Activated CD8-positive, alpha-beta T cell treated with anti-CD3 and anti-CD28 coated beads for 36 hours (primary cell): Measurements from ENCODE around the gene DUSP22. TPM values are rescaled to one million over a fixed set of nuclear protein-coding genes. Genes with fewer than 3 reads are reported as not detected.
"Not testable (repeated sequence)": the region's sequence is repeated elsewhere in the genome, so short reads cannot be mapped to it uniquely, and the experiment has no call there.

Experiments
- ATAC-seq: fragments of 200-7000 bp; cut with Tn5 transposase; one replicate; pipeline ENCODE4 v1.10.0; 2021; ENCODE audit warnings: mild to moderate bottlenecking, moderate library complexity
- CTCF ChIA-PET: fragments of 350-600 bp; sonication (Branson Sonifier 250); formaldehyde crosslinking; loops from one replicate; lab custom pipeline; 2021; ENCODE audit warnings: antibody characterized with exemption; lab: Charles Lee
- POLR2A ChIA-PET: fragments of 350-600 bp; sonication (Branson Sonifier 250); formaldehyde crosslinking; loops from one replicate; lab custom pipeline; 2021; ENCODE audit warnings: antibody characterized with exemption; lab: Charles Lee
- DNase-seq: peaks from one replicate; pipeline ENCODE4 v3.0.0-alpha.2; 2020
- H3K27ac Mint-ChIP-seq: one replicate; pipeline ENCODE4 v1.8.0; 2021; ENCODE audit warnings: mild to moderate bottlenecking, mixed read lengths
- H3K27me3 Mint-ChIP-seq: one replicate; pipeline ENCODE4 v1.8.0; 2021; ENCODE audit warnings: mixed read lengths
- H3K36me3 Mint-ChIP-seq: one replicate; pipeline ENCODE4 v1.8.0; 2021; ENCODE audit warnings: low read depth, mixed read lengths
- H3K4me1 Mint-ChIP-seq: one replicate; pipeline ENCODE4 v1.8.0; 2021; ENCODE audit warnings: low read depth, mixed read lengths
- H3K4me3 Mint-ChIP-seq: one replicate; pipeline ENCODE4 v1.8.0; 2021; ENCODE audit warnings: mild to moderate bottlenecking, moderate library complexity, mixed read lengths
- H3K9me3 Mint-ChIP-seq: one replicate; pipeline ENCODE4 v1.8.0; 2021; ENCODE audit warnings: mixed read lengths
- CTCF ChIP-seq: fragments of 200-600 bp; IDR thresholded peaks from one replicate; pipeline ENCODE4 v1.8.0; 2022; ENCODE audit warnings: antibody characterized with exemption, mild to moderate bottlenecking
- intact Hi-C: fragments of 100-400 bp; cut with micrococcal nuclease; formaldehyde crosslinking; loops from one replicate; pipeline ENCODE4 v1.10.0; 2022
- total RNA-seq, 2 experiments: library from RNA; stranded (reverse); gene quantifications; one replicate each; pipeline ENCODE4 v1.2.3, GENCODE V29; 2021

The DUSP22 gene
- total RNA-seq, 2 experiments from 2014 or later: 32.5 to 34.2 TPM

- Mint-ChIP-seq H3K9me3 (no peaks in the 10 kb centered on the region), H3K27ac (no peak overlapping the region), H3K36me3 (no peaks in the 10 kb centered on the region), H3K4me3 (no peak overlapping the region), H3K4me1 (peaks cover 8% of the 10 kb centered on the region), H3K27me3 (peaks cover 26% of the 10 kb centered on the region)
- DNase-seq (no peak), ATAC-seq (no peak)
- POLR2A ChIA-PET: interaction anchor here (1.5 kb wide), 1 partner anchor 33 kb away, joined by 3 read pairs; no protein-coding TSS in a partner anchor
- intact Hi-C loops: no loop called here
- CTCF ChIA-PET: no interaction called here
- TF ChIP-seq CTCF: no peak
These were observed 82.7 kb downstream of the DUSP22 start for GRCh38 chr6:374956-375355.

GRCh38 chr6:376827-377640 is 84.7 kb downstream of the DUSP22 start:
- Mint-ChIP-seq H3K27ac (no peak overlapping the region), H3K27me3 (peaks cover 32% of the 10 kb centered on the region), H3K36me3 (no peaks in the 10 kb centered on the region), H3K9me3 (no peaks in the 10 kb centered on the region), H3K4me1 (peaks cover 10% of the 10 kb centered on the region), H3K4me3 (no peak overlapping the region)
- TF ChIP-seq CTCF: no peak
- DNase-seq (no peak), ATAC-seq (no peak)
- intact Hi-C loops: no loop called here
- ChIA-PET POLR2A (interaction anchor here (1.6 kb wide), 1 partner anchor 15 kb away, joined by 4 read pairs; no protein-coding TSS in a partner anchor), CTCF (interaction anchor here (1.0 to 1.4 kb wide), 3 partner anchors 161 to 208 kb away, joined by 3 read pairs; no protein-coding TSS in a partner anchor)

- H3K4me3 Mint-ChIP-seq, POLR2A ChIA-PET, H3K27ac Mint-ChIP-seq, DNase-seq, H3K36me3 Mint-ChIP-seq, H3K4me1 Mint-ChIP-seq, ATAC-seq, H3K9me3 Mint-ChIP-seq, intact Hi-C loops: not testable (repeated sequence)
- CTCF ChIA-PET: interaction anchor here (1.0 to 1.2 kb wide), 2 partner anchors 161 to 208 kb away, joined by 3 read pairs; no protein-coding TSS in a partner anchor
- peaks cover 30% of the 10 kb centered on the region for H3K27me3 Mint-ChIP-seq
These were observed 85.3 kb downstream of the DUSP22 start for GRCh38 chr6:377641-378020.

- CTCF ChIA-PET: interaction anchor here (1.2 kb wide), 1 partner anchor 162 kb away, joined by 3 read pairs; no protein-coding TSS in a partner anchor
- Mint-ChIP-seq H3K9me3 (no peaks in the 10 kb centered on the region), H3K27ac (no peak overlapping the region), H3K4me1 (peaks cover 10% of the 10 kb centered on the region), H3K27me3 (peaks cover 25% of the 10 kb centered on the region), H3K4me3 (no peak overlapping the region), H3K36me3 (no peaks in the 10 kb centered on the region)
- no peak for TF ChIP-seq CTCF
- POLR2A ChIA-PET: no interaction called here
- intact Hi-C loops: no loop called here
- ATAC-seq (no peak), DNase-seq (no peak)
These were observed 86.0 kb downstream of the DUSP22 start for GRCh38 chr6:378090-378957.

GRCh38 chr6:378958-379409 is 86.7 kb downstream of the DUSP22 start:
- Mint-ChIP-seq H3K27ac (no peak overlapping the region), H3K36me3 (no peaks in the 10 kb centered on the region), H3K4me1 (peaks cover 10% of the 10 kb centered on the region), H3K4me3 (no peak overlapping the region), H3K27me3 (peaks cover 25% of the 10 kb centered on the region), H3K9me3 (no peaks in the 10 kb centered on the region)
- ATAC-seq (no peak), DNase-seq (no peak)
- TF ChIP-seq CTCF: no peak
- ChIA-PET CTCF (no interaction called here), POLR2A (interaction anchor here (1.0 kb wide), 1 partner anchor 11 kb away, joined by 3 read pairs; no protein-coding TSS in a partner anchor)
- intact Hi-C loops: no loop called here
